HG02970 (cell line): ENCODE results near the gene SUMF2.
"Not testable (repeated sequence)": the region's sequence is repeated elsewhere in the genome, so short reads cannot be mapped to it uniquely, and the experiment has no call there.

Source experiments
- ATAC-seq: cut with Tn5 transposase; IDR thresholded peaks from one replicate; pipeline ENCODE4 v1.9.1; 2021; ENCODE audit warnings: mild to moderate bottlenecking, moderate library complexity, moderate number of reproducible peaks; ENCODE audit not compliant: unreplicated experiment, low FRiP score

SUMF2 gene

DNA sequence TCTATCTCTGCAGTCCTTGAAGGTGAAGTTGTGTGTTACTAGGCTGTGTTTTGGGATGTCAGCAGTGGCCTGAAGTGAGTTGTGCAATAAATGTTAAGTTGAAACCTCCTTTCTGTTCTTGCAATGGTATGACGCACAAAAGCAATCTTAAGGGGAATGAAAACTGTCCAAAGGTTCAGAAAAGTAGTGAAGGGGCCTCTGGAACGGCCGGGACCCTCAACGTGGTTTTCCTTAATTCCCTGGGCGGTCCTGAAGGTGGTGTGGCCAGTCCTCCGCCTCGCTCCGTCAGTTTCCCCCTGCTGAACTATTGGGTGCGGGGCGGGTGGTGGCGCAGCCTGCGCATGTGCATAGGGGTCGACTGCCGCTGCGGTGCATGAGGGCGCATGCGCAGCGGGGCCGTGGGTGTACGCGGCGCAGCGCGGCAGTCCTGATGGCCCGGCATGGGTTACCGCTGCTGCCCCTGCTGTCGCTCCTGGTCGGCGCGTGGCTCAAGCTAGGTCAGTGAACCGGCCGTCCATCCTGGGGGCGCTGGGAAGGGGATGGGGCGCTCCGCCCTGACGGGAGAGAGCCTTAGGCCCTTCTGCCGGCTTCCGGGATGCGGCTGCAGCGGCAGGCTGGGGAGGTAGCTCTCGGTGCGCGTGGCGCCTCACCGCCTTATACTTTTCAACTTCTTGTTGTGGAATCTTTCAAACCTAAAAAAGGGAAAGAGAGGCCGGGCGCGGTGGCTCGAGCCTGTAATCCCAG, at the start of gene SUMF2:
Gene SUMF2 (plus strand): TSS at position 405 of the 744 bp plus-strand sequence. CDS start 26 bp downstream, at position 431.
- ATAC-seq = peak; percentile 88

DNA sequence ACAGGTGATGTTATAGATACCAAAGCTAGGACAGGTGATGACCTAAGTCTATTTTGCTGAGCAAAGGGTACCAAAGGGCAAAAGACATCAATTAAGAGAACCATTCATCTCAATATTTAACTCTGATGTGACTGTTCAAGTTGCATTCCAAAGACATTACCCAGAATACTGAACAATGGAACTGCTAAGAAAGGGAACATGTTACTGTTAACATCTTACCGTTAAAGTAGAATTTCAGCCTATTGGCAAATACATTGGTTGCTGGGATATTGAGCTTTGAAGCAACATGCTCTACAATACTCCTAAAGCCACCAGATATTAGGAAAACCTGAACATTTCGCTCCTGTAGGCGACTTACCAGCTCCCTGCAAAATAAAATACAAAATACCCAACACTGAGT, 47.1 kb upstream of the SUMF2 start:
- ATAC-seq = not testable (repeated sequence)

DNA sequence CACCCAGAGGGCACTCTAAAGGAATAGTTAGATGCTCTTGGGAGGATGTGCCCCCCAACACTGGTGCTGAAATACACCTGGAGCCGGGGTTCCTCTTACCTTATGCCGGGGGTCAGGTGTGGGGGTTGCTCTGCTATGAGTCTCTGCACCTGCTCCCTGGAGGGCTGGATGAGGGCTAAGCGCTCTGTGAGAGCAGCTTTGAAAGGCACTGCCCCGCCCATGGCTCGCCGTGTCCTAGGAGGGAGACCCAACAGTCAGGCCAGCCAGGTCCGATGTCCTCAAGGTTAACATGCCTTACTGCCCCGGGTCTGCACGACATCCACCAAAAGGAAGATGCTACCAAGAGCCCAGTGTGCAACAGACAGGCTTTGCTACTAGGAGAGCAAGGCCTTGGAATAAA, 44.6 kb upstream of the SUMF2 start:
- no peak for ATAC-seq

DNA sequence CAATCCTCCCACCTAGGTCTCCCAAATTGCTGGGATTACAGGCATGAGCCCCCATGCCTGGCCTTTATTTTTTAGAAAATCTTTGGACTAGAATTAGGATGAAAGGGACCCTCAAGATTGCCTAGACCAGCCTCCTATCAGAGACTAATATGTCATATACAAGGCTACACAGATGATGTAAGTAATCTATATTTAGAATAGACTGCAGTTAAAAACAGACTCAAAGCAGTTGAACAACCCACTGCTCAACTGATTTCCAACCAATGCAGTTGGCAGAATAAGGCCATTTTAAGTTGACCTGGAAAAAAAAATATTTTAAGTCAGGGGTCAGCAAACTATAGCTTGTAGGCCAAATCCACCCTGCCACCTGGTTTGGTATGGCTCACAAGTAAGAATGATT, 40.6 kb upstream of the SUMF2 start:
- no peak for ATAC-seq

DNA sequence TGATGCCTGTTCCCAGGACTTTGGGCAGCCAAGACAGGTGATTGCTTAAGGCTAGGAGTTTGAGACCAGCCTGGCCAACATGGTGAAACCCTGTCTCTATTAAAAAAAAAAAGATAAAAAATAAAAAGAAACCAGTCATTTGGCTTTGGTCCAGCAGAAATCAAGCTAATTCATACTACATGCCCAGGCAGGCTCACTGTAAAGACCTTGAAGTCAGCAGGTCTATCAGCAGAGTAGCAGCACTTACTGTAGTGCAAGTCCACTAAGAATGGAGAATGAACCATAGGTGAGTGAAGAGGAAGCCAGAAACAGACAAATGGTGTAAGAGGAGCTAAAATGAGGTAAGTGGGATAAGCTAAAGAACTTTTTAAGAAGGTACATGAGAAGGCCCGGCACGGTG, 37.5 kb upstream of the SUMF2 start:
- ATAC-seq = no peak

DNA sequence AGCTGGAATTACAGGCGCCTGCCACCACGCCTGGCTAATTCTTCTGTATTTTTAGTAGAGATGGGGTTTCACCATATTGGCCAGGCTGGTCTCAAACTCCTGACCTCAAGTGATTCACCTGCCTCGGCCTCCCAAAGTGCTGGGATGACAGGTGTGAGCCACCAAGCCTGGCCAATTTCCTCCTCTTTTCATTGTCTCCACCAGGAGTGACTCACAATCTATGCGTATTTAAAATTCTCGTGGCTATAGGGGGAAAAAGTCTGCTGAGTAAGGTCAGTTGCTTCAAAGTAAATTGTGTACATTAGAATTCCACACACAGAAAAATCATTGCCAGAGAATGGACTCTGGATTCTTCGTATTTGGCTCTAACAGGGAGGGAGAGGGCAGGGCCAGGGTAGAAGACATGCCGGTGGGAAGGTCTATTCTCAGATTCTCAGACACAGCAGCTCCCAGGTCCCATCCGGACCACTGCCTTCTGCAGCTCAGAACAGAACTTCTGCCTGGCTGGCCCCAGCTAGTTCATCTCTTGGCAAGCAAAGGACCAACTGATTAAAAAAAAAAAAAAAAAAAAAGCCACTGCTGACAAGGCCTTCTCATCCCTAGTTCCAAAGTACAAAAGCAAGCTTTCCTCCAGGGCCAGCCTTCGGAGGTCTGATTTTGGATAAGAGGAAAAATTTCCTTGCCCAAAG, 35.0 kb upstream of the SUMF2 start:
- no peak for ATAC-seq

DNA sequence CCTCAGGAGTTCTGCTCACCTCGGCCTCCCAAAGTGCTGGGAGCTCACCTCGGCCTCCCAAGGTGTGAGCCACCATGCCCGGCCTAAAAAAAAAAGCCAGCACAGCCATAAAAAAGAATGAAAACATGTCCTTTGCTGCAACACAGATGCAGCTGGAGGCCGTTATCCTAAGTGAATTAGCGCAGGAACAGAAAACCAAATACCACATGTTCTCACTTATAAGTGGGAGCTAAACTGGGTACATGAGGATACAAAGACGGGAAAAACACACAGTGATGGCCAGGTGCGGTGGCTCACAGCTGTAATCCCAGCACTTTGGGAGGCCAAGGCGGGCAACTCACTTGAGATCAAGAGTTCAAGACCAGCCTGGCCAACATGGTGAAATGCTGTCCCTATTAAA, 33.7 kb upstream of the SUMF2 start:
- no peak for ATAC-seq

DNA sequence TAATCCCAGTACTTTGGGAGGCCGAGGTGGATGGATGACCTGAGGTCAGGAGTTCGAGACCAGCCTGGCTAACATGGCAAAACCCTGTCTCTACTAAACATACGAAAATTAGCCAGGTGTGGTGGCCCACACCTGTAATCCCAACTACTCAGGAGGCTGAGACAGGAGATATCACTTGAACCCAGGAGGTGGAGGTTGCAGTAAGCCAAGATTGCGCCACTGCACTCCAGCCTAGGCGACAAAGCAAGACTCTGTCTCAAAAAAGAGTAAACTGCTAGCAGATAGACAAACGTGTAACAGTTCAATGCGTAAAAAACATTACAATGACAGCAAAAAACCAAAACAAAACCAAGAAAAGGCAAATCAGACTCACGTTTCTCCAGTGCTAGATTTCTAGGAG, 32.5 kb upstream of the SUMF2 start:
- ATAC-seq = not testable (repeated sequence)

DNA sequence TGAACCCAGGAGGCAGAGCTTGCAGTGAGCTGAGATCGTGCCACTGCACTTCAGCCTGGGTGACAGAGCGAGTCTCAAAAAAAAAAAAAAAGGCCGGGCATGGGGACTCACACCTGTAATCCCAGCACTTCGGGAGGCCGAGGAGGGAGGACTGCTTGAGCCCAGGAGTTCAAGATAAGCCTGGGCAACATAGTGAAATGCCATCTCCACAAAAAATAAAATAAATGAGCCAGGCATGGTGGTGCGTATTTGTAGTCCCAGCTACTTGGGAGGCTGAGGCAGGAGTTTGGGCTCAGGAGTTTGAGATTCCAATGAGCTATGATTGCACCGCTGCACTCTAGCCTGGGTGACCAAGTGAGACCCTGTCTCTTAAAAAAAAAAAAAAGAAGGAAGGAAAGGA, 31.5 kb upstream of the SUMF2 start:
- not testable (repeated sequence) for ATAC-seq

DNA sequence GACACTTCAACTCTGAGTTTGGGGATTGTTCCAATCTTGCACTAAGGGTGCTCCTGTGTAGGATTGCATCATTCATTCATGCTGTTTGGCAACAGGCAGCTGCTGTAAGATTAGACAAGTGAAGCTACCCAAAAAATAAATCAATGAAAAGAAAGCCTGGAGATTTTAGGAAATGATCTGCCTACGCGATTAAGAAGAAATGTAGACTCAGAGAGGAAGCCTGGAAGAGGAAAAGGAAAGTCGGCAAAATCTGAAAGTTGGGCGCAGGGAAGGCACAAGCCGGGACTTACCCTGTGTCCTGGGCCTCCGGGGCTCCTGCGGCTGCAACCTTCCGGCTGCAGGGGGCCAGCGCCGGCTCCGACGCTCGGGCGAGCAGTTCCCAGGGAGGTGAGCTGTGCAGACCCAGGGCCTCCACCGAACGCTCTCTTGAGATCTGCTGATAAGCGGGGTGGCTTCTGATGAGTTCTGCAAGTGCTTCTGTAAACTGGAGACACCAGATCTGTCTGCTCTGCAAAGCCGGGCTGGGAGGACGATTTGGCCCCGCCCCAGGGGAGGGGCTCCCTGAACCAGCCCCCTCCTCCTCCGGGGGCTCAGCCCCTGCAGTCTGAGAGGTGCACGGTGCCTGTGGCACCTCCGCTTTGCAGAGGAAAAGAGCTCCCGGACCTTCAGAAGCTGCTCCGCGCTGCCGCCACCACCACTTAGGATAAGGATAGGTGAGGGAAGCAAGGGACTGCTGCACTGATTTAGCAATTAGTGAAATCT, 30.2 kb upstream of the SUMF2 start:
- peak; percentile 91 for ATAC-seq

DNA sequence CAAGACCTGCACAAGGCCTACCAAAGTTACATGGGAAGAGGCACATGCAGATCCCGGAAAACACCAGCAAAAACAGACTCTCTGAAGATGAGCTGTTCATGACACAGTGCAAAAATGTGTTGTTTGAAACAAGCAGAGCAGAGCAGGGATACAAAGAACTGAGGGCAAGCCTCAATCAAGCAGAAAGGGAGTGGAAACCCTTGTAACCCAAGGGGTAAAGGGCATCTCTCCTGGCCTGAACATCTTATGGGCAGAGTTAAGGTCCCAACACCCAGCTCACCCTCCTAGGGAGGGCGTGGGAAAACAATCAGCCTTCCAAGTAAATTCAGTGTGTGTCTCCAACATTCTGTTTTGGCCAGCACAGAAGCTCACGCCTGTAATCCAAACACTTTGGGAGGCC, 23.4 kb upstream of the SUMF2 start:
- no peak for ATAC-seq

DNA sequence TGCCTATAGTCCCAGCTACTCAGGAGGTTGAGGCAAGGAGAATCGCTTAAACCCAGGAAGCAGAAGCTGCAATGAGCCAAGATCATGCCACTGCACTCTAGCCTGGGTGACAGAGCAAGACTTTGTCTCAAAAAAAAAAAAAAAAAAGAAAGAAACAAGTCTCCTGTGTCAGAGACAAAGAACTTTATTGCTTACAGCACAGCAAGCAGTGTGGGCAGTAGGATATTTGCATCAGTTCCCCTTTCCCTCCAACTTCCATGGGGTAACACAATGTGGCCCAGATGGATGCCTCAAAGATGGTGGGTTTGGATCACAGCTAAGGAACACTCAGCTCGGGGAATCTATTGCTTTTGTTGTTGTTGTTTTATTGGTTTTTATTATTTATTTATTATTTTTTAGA, 18.3 kb upstream of the SUMF2 start:
- ATAC-seq = not testable (repeated sequence)

DNA sequence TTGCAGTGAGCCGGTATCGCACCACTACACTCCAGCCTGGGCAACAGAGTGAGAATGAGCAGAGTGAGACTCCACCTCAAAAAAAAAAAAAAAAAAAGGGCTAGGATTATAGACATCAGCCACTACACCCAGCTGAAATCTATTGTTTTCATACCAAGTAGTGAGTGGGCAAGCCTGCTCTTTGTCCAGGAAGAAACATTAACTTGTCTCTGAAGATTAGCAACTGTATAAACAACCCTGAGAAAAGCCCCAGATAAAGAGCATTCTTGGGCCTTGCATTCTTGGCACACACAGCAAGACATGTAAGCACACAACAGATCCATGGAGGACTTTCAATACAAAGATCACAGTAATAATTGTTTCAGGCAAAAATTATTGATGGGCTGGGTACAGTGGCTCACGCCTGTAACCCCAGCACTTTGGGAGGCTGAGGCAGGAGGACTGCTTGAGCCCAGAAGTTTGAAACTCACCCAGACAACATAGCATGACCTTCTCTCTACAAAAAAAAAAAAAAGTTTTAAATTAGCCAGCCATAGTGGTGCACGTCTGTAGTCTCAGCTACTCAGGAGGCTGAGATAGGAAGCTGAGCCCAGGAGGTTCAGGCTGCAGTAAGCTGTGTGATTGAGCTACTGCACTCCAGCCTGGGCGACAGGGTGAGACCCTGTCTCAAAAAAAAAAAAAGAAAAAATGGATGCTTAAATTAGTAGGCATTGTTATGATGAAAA, 17.2 kb upstream of the SUMF2 start:
- ATAC-seq = no peak

DNA sequence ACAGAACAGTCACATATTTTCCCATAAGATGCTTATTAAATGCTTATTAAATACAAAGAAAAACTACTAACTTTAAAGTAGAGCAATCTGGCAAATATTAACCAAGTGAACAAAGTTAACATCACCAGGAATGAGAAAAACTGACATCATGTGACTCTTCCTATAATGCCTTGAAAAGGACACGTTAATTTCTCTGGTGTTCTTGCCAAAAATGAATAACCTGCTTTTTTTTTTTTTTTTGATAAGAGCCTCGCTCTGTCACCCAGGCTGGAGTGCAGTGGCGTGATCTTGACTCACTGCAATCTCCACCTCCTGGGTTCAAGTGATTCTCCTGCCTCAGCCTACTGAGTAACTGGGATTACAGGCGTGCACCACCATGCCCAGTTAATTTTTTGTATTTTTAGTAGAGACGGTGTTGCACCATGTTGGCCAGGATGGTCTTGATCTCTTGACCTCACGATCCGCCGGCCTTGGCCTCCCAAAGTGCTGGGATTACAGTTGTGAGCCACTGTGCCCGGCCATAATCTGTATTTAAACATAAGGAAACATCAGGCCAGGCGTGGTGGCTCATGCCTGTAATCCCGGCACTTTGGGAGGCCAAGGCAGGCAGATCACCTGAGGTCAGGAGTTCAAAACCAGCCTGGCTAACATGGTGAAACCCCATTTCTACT, 16.5 kb upstream of the SUMF2 start:
- ATAC-seq = not testable (repeated sequence)

DNA sequence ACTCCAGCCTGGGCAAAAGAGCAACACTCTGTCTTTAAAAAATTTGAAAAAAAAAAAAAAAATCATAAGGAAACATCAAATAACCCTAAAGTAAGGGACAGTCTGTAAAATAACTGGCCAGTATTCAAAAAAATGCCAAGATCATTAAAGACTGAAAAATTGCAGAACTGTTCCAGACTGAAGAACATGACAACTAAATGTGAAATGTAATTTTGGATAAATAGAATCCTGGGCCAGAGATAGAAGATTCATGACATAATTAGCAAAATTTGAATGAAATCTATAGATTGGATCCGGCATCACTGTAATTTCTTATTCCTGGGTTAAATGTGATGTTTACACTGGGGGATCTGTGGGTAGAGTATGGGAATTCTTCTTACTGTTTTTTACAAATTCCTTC, 15.8 kb upstream of the SUMF2 start:
- ATAC-seq = no peak

DNA sequence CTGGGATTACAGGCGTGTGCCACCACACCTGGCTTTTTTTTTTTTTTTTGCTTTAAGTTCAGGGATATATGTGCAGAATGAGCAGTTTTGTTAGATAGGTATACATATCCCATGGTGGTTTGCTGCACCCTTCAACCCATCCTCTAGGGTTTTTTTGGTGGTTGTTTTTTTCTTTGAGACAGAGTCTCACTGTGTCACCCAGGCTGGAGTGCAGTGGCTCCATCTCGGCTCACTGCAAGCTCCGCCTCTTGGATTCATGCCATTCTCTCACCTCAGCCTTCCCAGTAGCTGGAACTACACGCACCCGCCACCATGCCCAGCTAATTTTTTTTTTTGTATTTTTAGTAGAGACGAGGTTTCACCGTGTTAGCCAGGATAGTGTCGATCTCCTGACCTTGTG, 15.3 kb upstream of the SUMF2 start:
- not testable (repeated sequence) for ATAC-seq

DNA sequence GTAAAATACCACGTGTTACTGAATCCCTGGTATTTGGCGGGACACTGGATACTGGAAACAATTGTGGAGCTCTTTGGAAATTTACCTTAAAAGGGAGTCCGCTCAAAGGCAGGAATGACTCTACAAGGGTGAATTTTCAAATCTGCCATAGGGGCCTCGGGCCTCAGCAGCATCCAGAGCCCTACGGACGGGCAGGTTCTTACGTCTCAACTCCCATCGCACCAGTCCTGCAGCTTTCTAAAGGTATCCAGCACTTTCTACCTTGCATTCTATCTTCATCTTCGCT, 13.1 kb upstream of the SUMF2 start:
- ATAC-seq = no peak

DNA sequence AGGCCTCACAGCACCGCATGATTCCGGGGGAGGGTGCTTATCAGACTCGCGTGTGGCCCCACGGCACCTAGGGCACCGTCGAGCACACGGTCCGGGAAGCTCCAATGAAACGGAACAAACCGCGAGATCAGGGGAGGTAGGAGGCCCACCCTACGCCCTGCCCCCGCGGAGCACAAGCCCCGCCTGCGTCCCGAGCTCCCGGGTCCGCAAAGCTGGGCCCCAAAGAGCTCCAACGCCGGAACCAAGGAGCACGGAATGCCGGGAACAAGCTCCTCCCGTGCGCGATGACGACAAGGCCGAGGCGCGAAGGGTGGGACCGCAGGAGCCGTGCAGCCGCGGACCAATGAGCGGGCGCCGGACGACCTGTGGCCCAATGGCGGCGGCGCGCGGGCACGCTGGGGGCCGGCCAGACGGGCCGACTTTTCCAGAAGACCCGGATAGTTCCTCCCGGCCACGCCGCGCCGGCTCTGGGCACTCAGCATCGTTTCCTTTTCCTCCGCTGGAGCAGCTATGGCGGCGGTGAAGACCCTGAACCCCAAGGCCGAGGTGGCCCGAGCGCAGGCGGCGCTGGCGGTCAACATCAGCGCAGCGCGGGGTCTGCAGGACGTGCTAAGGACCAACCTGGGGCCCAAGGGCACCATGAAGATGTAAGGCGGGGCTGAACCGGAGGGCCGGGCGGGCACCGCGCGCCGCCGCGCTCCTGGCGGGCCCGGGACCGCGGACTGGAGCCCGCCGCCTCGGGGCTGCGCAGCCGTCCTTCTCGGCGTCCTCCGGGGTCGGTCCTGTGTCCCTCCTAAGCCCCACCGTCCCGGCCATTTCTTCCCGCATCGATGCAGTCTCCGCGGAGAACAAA, 12.5 kb upstream of the SUMF2 start, which contains the start of the genes CCT6A and PSPH:
Gene CCT6A (plus strand): TSS at position 427 of the 853 bp plus-strand sequence. CDS start 84 bp downstream, at position 511.
Gene PSPH (minus strand): TSS at position 106 of the 853 bp plus-strand sequence. CDS start 30,232 bp downstream, outside the sequence.
- ATAC-seq = peak; percentile 95

DNA sequence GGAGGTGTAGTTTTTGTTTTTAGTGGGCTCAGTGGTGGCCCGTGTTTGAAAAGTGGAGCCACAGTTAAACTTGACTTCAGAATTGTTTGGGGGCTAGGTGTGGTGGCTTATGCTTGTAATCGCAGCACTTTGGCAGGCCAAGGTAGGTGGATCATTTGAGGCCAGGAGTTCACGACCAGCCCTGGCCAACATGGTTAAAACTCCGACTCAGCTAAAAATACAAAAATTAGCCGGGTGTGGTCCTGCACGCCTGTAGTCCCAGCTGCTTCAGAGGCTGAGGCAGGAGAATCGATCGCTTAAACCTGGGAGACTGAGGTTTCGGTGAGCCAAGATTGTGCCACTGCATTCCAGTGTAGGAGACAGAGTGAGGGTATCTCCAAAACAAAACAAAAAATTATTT, 10.7 kb upstream of the SUMF2 start:
- ATAC-seq = no peak
